Keratinocyte (primary cell): ENCODE measurements around the gene TMA7. TPM values are rescaled to one million over a fixed set of nuclear protein-coding genes. Genes with fewer than 3 reads are reported as not detected.

ENCODE experiments used
- DNase-seq: peaks from one replicate; pipeline ENCODE4 v3.0.0-alpha.2; 2011; ENCODE audit warnings: low read depth, missing footprints, low spot score
- FAIRE-seq: peaks from 2 replicates; lab custom pipeline; 2011; peaks lifted over from hg19 to GRCh38; lab: Jason Lieb, UNC
- H2AFZ ChIP-seq: 2 replicates; pipeline ENCODE4 v1.6.0; 2012; ENCODE audit warnings: low read length, control low read depth, inconsistent platforms; ENCODE audit not compliant: control insufficient read depth
- H3K27ac ChIP-seq: 2 replicates; pipeline ENCODE4 v1.5.1; 2011; ENCODE audit warnings: low read length; ENCODE audit not compliant: control insufficient read depth, insufficient read depth
- H3K27me3 ChIP-seq: 3 replicates; pipeline ENCODE4 v1.6.0; 2011; ENCODE audit warnings: low read length; ENCODE audit not compliant: control insufficient read depth, insufficient read depth; ENCODE audit errors: extremely low read depth
- H3K36me3 ChIP-seq, 2 experiments: 2 replicates in 1 of 2; 3 replicates in 1 of 2; pipeline ENCODE4 v1.5.1; 2011; ENCODE audit warnings: low read length in 2 of 2, mild to moderate bottlenecking in 1 of 2; ENCODE audit not compliant: control insufficient read depth in 2 of 2, insufficient read depth in 2 of 2; ENCODE audit errors: extremely low read depth in 1 of 2
- H3K4me1 ChIP-seq: 3 replicates; pipeline ENCODE4 v1.5.1; 2011; ENCODE audit warnings: low read length; ENCODE audit not compliant: control insufficient read depth, insufficient read depth; ENCODE audit errors: extremely low read depth
- H3K4me2 ChIP-seq: 3 replicates; pipeline ENCODE4 v1.6.0; 2011; ENCODE audit warnings: low read depth, low read length; ENCODE audit not compliant: control insufficient read depth, insufficient read depth; ENCODE audit errors: extremely low read depth
- H3K4me3 ChIP-seq, 3 experiments: fragments of 200-600 bp in 1 of 3; sonication (generic) in 1 of 3; 2 replicates in 2 of 3; 3 replicates in 1 of 3; pipeline ENCODE4 v1.5.1; 2011 to 2016; ENCODE audit warnings: low read length in 3 of 3, mild to moderate bottlenecking in 3 of 3, control low read depth in 2 of 3, inconsistent platforms in 1 of 3, low read depth in 1 of 3, mixed read lengths in 1 of 3, mixed run types in 1 of 3, moderate library complexity in 1 of 3; ENCODE audit not compliant: control insufficient read depth in 2 of 3, insufficient read depth in 2 of 3; ENCODE audit errors: extremely low read depth in 1 of 3
- H3K79me2 ChIP-seq: 2 replicates; pipeline ENCODE4 v1.6.0; 2012; ENCODE audit warnings: low read length; ENCODE audit not compliant: control insufficient read depth, insufficient read depth
- H3K9ac ChIP-seq: 3 replicates; pipeline ENCODE4 v1.6.0; 2011; ENCODE audit warnings: low read length; ENCODE audit not compliant: control insufficient read depth, insufficient read depth; ENCODE audit errors: extremely low read depth
- H3K9me1 ChIP-seq: 3 replicates; pipeline ENCODE4 v1.6.0; 2011; ENCODE audit warnings: low read length; ENCODE audit not compliant: control insufficient read depth, insufficient read depth; ENCODE audit errors: extremely low read depth
- H3K9me3 ChIP-seq: 2 replicates; pipeline ENCODE4 v1.5.1; 2012; ENCODE audit warnings: low read depth, low read length; ENCODE audit not compliant: control insufficient read depth
- H4K20me1 ChIP-seq: 3 replicates; pipeline ENCODE4 v1.6.0; 2011; ENCODE audit warnings: low read length; ENCODE audit not compliant: control insufficient read depth, insufficient read depth; ENCODE audit errors: extremely low read depth
- CTCF ChIP-seq, 3 experiments: IDR thresholded peaks in 1 of 3; conservative IDR thresholded peaks in 1 of 3; optimal IDR thresholded peaks in 1 of 3; 2 replicates in 2 of 3; 3 replicates in 1 of 3; pipeline versions ENCODE3 to v1.5.1; 2011; ENCODE audit warnings: low read length in 3 of 3, mild to moderate bottlenecking in 3 of 3, moderate library complexity in 2 of 3, control low read depth in 1 of 3, inconsistent platforms in 1 of 3; ENCODE audit not compliant: insufficient read depth in 2 of 3; ENCODE audit errors: extremely low read depth in 1 of 3
- EZH2 ChIP-seq: IDR thresholded peaks from one replicate; pipeline ENCODE4 v1.6.1; 2012; ENCODE audit warnings: inconsistent platforms, mild to moderate bottlenecking, low read length, moderate library complexity
- dilution Hi-C: fragments of 300-500 bp; cut with MboI; formaldehyde crosslinking; loops from one replicate; pipeline ENCODE4 v1.7.0; 2020; ENCODE audit warnings: low sequenced_read_pairs; ENCODE audit not compliant: extremely low pct_ligation_motif_present
- polyA plus RNA-seq, 5 experiments: library from polyadenylated mRNA; depleted of rRNA in 3 of 5; stranded (reverse) in 3 of 5; stranded (forward) in 1 of 5; unstranded in 1 of 5; fragments of >200 nt; gene quantifications; 1 replicate in 1 of 5; 2 replicates in 3 of 5; 3 replicates in 1 of 5; pipeline versions ENCODE4 v1.2.1 to v1.2.3, GENCODE V29; 2011 to 2012; ENCODE audit warnings: missing spikeins in 2 of 5, low read depth in 1 of 5, low replicate concordance in 1 of 5

TMA7 gene
- polyA plus RNA-seq, 1 donor (not counting 4 experiments of a cell fraction or from before 2014, with no cell fraction given), result 418 TPM

- no peaks in the 10 kb centered on the region for H3K27me3 ChIP-seq
- H3K36me3 ChIP-seq, result peaks cover 25 to 49% of the 10 kb centered on the region in 2 experiments
- no peaks in the 10 kb centered on the region for H4K20me1 ChIP-seq
- no peak overlapping the region for H2AFZ ChIP-seq
- TF ChIP-seq CTCF (optimal IDR thresholded peaks at IDR 0.05 in 1 of 3, IDR thresholded peaks at IDR 0.05 in 1 of 3, conservative IDR thresholded peaks at IDR 0.05 in 1 of 3; ENCODE audit: extremely low read depth in 1 of 3, insufficient read depth in 2 of 3, low read length in 3 of 3) (no peak), EZH2 (no peak)
- DNase-seq, result no peak
- H3K9me1 ChIP-seq, result no peaks in the 10 kb centered on the region
- H3K4me1 ChIP-seq, result peaks cover 2% of the 10 kb centered on the region
- H3K9ac ChIP-seq, result no peak overlapping the region
- no peak overlapping the region for H3K4me2 ChIP-seq
- no peaks in the 10 kb centered on the region for H3K9me3 ChIP-seq
- no peak overlapping the region for H3K4me3 ChIP-seq
- no peak overlapping the region for H3K27ac ChIP-seq
- H3K79me2 ChIP-seq, result no peaks in the 10 kb centered on the region
- FAIRE-seq, result no peak
- dilution Hi-C loops, result no loop called here
Measured at GRCh38 chr3:48456456-48456855, 16.4 kb downstream of the TMA7 start.

- TF ChIP-seq EZH2 (no peak), CTCF (optimal IDR thresholded peaks at IDR 0.05 in 1 of 3, IDR thresholded peaks at IDR 0.05 in 1 of 3, conservative IDR thresholded peaks at IDR 0.05 in 1 of 3; ENCODE audit: extremely low read depth in 1 of 3, insufficient read depth in 2 of 3, low read length in 3 of 3) (no peak)
- dilution Hi-C loops, result no loop called here
- Histone ChIP-seq H3K27me3 (no peaks in the 10 kb centered on the region), H4K20me1 (no peaks in the 10 kb centered on the region), H3K4me3 (no peak overlapping the region), H3K79me2 (no peaks in the 10 kb centered on the region), H3K4me1 (peaks cover 2% of the 10 kb centered on the region), H3K27ac (no peak overlapping the region), H3K4me2 (no peak overlapping the region), H2AFZ (no peak overlapping the region), H3K36me3 (peaks cover 16 to 33% of the 10 kb centered on the region in 2 experiments), H3K9me1 (no peaks in the 10 kb centered on the region), H3K9me3 (no peaks in the 10 kb centered on the region), H3K9ac (no peak overlapping the region)
- DNase-seq, result no peak
- FAIRE-seq, result peak; percentile 51
Measured at GRCh38 chr3:48459331-48459730, 19.3 kb downstream of the TMA7 start.
